HG03135 (cell line): Measurements from ENCODE around the gene ZDHHC20.

Experiments
- ATAC-seq: cut with Tn5 transposase; IDR thresholded peaks from one replicate; pipeline ENCODE4 v1.9.1; 2021; ENCODE audit warnings: mild to moderate bottlenecking, moderate library complexity; ENCODE audit not compliant: unreplicated experiment

Gene ZDHHC20

DNA sequence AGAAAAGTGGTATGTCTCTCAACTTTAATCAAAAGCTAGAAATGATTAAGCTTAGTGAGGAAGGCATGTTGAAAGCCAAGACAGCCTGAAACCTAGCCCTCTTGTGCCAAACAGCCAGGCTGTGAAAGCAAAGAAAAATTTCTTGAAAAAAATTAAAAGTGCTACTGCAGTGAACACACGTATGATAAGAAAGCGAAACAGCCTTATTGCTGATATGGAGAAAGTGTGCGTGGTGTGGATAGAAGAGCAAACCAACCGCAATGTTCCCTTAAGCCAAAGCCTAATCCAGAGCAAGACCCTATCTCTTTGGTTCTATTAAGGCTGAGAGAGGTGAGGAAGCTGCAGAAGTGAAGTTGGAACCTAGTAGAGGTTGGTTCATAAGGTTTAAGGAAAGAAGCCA, 96.4 kb downstream of the ZDHHC20 start:
- no peak for ATAC-seq

DNA sequence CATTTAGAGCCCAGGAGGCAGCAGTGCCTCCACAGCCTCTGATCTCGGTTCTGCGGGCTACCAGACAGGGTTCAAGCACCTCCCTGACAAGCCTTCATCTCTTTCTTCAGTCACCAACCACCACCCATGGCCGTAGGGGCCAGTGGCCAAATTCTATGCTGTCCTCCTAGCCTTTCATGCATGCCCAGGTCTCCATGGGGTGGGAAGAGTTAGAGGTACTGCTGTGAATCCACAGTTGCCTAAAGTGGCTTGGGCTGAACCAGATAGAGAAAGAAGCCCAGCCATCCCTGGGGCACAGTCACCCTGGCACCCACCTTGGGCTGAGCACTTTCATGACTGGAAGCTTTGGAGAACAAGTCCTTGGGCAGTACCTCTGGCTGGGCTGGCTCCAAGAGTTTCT, 97.4 kb downstream of the ZDHHC20 start:
- ATAC-seq, result no peak

DNA sequence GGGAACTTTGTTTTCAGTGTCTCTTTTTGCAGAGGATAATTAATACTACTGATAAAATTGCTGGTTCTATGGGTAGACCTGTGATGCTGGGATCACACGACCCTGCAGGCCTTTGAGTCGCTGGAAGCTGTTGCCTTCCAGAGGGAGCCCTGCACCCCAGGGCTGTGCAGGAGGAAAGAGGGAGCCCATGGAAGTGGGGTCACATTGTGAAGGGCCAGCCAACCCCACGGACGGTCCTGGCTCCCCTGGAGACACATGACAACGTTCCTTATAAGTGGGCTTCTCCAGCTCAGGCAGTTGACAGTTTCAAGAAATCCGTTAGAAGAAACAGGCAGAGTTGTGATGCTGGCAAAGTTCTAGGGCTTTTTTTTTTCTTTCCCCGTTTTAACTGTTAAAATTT, 98.0 kb downstream of the ZDHHC20 start:
- ATAC-seq, result no peak

DNA sequence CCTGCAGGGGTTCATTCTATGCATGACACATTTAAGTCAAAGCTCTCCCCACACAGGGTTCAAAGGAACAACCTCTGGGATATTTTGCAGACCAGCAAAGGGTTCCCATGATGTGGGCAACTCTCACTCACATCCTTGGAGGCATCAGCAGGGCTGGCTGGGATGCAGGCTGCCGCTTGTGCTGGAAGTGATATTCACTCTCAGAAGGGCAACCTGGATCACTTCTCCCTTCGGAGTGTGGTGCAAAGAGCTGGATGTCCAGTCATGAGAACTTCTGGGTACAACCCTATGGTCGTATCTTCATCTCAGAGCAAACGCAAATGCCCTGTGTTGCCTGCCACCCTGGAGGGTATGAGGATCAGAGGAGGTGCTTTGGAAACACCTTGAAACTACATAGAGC, 98.6 kb downstream of the ZDHHC20 start:
- ATAC-seq, result no peak

DNA sequence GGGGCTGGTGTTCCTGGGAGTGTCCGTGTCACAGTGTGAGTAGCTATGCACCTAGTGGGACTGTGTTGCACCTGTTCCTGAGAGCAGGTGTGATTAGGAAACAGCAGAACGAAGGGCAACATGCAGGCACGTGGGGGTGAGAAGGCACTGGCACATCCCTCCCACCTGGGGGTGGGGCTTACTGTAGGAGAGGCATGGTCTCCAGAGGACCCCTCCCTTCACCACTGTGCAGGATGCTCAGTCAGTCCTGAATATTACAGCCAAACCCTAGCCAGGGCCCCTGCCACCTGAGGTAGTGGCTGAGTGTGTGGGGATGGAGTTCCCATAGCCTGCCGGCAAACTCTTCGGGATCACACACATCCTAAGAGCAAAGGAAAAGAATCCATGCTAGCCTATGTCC, 99.2 kb downstream of the ZDHHC20 start:
- no peak for ATAC-seq

DNA sequence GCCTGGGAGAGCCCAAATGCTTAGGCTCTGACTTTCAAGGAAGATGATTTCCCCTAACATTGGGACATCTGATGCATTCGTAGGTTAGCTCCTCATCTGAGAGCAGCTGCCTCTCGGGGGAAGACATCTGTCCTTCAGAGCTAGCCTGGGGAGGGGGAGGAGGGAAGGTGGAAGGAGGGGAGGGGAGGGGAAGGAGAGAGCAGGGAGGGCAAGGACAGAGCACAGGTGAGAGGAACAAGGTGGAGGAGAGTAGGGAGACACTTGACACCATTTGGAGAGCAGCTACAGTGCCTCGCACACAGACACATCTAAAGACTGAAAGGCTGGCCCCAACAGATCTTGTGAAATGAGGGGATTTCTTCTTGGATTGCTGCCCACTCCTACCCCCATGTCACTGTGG, 103.8 kb downstream of the ZDHHC20 start:
- no peak for ATAC-seq

DNA sequence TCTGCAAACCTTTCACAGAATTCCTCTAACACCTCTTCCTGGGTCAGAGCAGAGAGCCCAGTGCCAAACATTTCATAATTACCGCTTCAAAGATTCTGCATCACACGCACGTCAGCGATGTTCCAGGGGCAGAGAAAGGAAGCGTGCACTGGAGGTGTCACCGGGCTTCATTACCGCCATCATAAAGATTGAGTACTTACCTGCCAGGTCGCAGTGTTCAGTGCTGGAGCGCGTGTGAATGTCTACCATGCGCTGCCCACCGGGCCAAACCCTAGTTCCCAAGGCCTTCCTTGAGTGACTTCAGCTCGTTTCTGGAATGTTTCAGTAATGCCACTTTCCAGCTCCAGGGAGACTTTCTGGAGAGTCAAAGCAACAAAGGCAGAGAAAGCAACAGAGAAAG, 104.4 kb downstream of the ZDHHC20 start:
- ATAC-seq, result no peak

DNA sequence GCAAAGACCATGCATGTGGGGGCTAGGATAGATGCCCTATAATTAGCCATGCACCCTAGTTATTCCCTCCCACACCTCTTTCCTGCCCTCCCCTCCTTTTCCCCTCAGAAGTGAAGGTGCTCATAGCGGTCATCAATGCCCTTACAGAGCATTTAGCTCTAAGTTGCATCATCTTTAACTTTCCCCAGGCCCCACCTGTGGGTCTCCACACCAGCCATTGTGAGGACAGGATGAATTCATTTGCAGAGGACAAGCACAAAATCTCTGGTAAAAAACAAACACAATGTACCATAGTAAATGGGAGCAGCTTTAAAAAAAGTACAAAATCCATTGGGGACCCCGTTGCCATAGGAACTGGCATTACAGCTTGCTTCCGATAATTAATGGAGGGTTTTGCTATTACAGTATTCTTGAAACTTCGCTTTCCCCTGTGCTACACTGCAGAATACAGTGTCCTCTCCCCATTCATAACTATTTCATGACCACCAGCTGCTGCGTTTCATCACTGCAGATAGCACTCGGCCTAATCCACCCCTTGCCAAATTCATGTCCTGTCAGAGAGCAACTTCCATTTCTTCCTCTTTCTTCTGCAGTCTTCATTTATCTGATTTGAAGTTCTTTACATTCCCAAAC, 110.5 kb downstream of the ZDHHC20 start:
- ATAC-seq, result no peak

DNA sequence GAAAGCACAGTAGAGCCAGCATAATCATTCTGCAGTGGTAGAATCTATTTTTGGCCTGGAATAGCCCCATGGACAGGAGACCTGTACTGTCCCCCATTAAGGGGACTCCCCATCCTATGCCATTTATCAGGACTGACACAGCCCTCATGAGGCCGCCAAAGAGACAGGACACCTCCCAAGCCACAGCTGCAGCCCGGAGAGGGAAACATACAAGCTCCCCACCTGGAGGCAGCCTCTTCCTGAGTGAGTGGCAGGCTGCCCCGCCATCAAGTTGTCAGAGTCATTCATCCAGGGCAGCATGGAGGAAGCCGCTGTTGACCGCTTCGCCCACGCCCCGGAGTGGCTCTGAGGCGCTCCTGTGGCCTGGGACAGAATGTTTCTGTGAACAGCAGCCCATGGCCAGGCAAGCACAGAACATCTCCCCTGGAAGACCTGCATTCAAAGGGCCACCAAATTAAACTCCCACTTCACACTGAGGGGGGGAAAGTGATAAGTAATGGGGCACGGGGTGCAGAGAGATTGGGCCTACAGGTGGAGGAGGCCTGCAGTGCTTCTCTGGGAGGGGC, 111.3 kb downstream of the ZDHHC20 start:
- no peak for ATAC-seq

DNA sequence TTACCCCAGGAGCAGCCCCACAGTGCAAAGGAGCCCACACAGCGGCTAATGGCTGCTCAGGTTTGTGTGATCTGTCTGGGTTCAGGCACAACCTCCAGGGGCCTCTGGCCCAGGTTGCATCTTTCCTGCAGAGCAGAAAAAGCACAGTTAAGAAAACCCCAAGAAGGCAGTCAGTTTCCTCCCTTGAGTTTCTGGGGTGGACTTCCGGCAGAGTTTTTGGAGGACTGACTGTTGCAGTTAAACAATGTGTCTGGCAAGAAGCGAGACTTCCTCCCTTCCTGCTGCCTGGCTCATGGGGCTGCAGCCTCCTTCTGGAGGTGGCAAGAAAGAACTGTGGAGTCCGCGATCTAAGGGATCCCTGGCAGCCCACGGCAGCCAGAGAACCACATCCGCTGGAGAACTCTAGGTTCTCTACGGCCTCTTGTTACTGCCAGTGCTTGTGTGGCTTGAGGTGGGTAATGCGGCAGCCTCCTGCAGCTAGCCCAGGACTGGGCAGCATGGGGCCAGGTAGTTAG, 114.4 kb downstream of the ZDHHC20 start:
- ATAC-seq, result peak; percentile 50

DNA sequence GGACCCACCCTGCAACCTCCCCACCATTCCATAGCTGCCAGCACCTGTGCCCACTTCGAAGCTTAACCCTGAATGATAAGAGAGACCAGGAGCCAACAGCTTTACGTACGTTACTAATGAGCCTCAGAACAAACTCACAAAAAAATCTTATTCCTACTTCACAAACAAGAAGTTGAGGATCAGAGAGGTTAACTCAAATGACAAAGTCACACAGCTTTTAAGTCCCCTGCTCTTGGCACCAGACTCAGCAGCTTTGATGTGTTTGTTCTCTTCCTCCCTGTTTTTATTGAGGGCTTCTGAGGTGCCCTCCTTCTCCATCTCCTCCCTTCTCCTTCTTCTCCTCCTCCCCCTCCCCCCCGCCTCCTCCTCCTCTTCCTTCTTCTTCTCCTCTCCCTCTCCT, 115.4 kb downstream of the ZDHHC20 start:
- no peak for ATAC-seq

DNA sequence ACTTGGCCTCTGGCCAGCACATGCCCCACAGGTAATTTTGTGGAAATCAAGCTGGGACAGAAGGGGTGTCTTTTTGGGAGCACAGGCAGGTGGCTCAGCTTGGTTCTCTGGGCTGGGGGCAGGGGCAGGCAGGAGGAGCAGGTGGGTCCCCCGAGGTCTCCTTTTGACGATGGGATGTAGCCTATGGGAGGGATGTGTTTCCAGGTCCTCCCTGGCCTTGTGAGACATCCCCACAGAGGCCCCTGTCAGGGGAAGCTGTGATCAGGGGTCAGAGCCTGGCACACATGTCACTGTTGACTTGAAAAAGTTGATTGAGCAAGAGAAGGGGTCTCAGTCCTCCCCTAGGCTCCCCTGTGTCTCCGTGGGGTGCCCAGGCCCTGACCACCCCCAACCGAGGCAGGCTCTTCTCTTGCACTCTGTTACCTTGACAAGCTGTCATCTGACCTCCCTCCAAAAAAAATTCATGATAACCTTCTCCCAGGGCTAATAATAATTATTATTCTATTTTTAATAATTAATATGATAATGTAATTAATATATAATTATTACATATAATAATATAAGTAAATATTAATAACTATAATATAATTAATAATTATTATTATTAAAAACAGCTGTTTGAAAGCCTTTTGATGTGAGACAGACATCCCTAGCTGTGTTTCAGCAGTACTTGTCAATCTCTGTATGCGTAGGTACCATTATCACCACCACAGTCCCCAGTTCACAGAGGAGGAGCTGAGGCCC, 116.2 kb downstream of the ZDHHC20 start:
- ATAC-seq, result no peak

DNA sequence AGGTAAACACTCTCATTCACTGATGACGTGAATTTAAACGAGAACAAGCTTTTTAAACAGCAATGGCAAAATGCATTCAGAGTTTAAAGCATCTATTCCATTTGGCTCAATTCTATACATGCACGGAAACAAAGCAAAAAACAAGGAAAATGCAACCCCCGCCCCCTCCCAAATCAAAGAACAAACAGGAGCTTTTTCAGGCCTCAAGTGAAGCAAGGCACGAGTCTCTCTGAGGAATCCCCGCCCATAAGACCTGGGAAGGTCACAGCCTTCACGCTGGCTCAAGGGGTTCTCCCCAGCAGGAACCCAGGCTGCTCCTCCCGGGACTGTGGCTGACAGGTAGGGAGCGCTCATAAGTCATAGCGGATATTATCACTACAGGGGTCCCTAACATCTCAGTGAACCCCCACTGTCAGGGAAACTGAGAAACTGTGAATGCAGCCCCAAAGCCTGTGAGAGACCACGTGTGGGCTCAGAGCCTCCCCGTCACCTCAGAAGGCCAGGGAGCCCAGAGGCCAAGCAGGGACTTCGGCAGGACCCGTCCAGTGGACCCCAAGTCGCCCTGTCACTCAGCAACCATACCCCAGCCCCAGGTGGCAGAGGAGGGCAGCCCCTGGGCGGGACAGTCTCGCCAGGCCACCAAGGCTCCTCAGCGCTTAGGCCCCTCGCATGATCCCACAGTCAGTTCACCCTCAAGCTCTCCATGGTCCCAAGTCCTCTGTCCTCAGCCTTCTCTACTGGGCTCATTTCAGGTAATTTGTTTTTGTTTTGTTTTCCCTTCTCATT, 117.3 kb downstream of the ZDHHC20 start:
- ATAC-seq, result no peak

DNA sequence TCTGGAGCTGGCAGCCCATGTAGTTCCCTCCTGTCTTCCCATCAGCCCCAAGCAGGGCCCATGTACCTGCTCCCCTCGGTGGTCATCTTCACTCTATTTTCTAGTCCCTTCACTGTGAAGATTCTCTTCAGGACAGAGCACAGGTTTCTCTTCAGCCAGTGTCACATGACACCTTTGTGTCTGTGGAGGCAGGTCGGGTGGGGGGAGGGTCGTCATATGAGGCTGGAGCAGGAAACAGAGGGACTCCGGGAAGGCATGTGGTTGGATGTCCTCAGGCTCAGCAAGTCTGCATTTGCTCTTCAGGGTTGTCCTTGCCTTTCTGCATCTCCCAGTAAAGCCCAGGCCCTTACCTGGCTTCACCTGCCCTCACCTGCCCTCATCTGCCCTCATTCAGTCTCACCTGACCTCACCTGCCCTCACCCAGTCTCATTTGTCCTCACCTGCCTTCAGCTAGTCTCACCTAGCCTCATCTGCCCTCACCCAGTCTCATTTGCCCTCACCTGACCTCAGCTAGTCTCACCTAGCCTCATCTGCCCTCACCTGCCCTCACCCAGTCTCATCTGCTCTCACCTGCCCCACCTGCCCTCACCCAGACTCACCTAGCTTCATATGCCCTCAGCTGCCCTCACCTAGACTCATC, 120.3 kb downstream of the ZDHHC20 start:
- ATAC-seq, result no peak

DNA sequence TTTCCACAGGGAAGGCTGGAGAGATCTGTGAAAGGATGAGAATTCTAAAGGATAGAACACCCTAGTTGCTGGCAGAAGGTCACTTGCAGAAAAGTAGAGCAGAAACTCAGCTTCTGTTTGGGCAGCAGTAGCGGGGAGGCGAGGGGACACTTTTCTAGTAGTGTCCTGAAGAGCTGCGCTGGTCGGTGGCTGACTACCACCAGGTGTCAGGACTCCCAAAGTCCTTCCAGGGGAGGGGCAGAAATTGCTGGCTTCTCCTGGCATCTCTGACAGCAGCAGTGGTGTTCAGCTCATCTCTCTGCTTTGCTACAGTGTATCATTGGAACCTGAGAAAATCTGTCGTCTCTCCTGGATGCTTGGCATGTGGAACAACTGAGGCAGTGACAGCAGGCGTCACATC, 120.9 kb downstream of the ZDHHC20 start:
- ATAC-seq, result no peak

DNA sequence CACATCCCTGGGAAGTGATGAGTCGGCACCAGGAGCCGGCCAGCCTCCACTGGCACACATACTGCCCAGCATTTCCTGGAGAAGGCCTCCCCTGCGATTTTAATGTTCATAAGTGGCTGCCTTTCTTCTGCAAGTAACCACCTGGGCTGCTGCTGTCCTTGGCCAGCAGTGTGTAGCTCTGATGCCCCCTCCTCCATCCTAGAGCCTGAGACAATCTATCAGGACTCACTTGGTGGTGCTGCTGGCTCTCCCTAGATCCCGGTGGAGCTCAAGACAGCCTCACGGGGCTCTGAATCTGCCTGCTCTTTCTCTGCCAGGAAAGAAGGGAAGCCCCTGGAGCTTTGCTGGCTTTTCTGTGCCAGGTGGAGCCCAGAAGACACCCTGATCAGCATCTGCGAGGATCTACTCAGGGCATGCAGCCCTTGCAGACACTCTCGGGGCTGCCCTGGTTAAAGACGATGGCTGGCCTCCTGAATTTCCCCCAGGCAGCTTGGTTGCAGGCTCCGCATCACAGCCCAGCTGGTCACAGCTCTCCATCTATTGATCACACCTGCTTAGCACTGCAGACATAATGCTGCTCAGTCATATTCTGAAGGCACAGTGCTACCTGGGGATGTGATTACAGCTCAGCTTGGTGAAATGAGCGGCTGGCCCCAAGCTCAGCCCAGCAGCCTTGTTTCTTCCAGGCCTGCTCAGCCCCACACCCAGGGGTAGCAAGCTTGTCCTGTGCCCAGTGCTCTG, 122.3 kb downstream of the ZDHHC20 start:
- ATAC-seq, result no peak

DNA sequence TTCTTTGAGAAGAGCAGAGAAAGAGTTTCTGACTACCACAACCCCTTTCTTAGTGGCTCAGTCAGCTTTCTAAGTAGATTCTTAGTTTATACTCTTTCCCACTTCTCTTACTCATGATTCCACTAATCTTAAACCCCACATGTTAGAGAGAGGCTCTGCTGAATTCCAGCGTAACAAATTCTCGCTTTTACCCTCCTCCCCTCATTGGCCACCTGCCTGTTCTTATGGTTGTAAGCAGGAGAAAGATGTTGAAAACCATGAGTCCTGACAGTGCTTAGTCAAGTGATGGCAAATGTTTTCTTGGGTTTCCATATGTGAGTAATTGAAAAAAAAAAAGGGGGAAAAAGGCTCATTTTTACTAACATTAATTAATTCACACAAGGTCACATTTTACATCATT, 125.9 kb downstream of the ZDHHC20 start:
- no peak for ATAC-seq

DNA sequence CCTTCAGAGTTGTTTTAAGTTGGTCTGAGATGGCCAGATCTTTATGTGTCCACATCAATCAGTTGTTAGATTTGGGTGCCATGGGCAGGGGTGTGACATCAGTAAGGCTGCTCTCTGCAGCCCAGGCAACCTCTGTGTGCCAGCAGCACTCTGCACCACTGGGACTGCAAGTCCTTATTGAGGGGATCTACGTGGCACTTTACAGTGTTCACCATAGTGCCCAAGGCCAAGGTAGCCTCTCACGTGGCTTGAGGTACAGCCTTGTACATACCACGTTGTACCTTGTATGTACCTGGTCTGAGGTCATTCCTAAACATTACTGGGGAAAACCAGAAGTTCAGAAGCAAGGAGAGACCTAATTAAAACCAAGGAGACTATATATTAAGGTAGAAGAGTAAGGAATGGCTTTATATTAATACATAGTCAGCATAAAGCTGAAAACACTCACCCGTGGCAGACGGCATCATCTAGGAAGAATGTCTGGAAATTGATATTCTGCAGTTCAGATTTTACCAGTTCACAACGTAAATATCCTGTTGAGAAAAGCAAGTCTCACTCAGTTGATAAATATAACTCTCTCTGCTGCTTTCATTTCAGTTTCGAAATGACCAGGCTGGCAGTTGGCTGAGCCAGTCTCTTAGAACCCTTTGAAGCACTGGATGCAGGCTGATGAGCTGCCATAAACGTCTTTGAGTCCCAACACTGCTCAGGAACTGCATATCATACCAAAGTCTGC, 128.8 kb downstream of the ZDHHC20 start:
- peak; percentile 81 for ATAC-seq

DNA sequence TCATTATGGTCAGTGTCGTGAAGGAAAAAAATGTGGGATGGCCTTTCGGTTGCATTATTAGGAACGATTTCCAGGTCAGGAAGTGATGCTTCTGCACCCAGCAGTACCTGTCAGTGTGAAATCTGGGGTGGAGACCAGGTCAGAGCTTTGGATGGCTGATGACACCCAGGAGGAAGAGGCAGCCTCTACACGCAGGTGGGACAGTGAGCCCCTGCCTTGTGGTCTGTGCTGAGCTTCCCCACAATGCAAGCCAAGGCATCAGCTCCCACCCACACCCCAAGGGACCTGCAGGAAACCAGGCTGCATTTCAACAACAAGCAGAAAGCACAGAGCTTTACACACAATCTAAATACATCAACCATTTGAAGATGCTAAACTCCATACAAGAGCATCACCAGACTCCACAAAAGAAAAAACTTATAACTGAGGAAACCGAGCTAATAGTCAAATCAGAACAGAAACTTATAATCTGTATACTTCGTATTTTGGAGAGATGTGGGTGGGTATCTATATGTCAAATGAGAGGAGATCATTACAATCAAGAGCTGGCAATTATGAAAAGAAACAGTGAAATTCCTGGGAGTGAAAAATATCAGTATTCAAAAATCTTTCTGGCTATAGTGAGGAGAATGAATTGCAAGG, 130.1 kb downstream of the ZDHHC20 start:
- no peak for ATAC-seq
